Astrocyte of the hippocampus (primary cell): ENCODE results near the gene RIPK4.
"Not testable (repeated sequence)": the region's sequence is repeated elsewhere in the genome, so short reads cannot be mapped to it uniquely, and the experiment has no call there.

Source experiments
- DNase-seq: peaks from one replicate; pipeline ENCODE4 v3.0.0; 2011; ENCODE audit warnings: low read depth, low spot score

RIPK4 gene

GRCh38 chr21:41714299-41714865, 52.5 kb downstream of the RIPK4 start:
- DNase-seq = not testable (repeated sequence)

DNA sequence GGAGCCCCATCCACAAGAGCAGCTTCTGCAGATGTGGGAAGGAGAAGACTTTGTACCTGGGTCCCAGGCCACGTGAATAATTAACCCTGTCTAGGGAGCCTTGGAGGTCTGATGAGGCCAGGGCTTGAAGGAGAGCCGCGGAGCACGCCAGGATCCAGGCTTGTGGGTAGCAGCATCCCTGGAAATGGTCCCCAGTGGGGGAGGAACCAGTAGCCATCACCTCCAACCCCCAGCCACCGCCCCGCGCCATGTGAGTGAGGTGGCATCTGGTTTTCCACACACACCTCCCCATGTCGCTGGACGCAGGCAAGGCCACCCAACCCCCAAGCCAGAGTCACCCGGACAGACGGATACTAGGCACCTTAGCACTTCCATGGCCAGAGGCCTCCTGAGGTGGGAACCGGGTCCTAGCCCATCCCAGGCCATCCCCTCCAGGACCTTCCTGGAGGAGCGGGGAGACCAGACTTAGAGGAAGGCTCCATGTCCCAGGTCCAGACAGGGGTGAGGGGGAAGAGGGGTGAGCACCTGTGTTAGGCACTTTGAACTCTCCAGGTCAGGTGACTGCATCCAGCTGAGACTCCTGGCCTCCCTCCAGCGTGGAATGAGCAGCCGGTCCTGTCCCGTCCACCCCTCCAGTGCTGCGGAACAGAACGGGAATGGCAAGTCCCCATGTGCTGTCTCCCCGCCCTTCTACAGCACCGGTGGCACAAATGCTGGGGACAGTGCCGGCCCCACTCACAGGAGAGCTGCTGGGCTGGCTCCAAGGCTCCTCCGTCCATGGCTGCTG, 53.2 kb downstream of the RIPK4 start:
- no peak for DNase-seq

GRCh38 chr21:41712730-41713129, 54.1 kb downstream of the RIPK4 start:
- no peak for DNase-seq

DNA sequence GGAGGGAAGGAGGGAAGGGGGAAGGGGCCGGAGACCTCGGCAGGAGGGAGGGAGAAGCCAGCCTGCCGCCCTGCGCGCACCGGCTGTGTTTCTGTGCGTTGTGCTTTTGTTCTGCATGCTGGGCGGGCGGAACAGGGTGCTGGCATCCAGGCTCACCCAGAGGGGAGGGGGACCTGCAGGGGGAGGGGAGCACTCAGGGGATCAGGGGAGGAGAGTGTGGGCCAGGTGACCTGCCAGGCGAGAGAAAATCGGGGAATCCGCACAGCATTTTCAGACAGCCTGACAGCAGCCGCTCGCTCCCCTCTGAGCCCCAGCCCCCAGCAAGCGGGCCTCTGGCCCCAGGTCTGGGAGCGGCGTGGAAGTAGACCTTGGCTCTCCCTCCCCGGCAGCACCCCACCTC, 54.7 kb downstream of the RIPK4 start:
- peak; percentile 24 for DNase-seq

DNA sequence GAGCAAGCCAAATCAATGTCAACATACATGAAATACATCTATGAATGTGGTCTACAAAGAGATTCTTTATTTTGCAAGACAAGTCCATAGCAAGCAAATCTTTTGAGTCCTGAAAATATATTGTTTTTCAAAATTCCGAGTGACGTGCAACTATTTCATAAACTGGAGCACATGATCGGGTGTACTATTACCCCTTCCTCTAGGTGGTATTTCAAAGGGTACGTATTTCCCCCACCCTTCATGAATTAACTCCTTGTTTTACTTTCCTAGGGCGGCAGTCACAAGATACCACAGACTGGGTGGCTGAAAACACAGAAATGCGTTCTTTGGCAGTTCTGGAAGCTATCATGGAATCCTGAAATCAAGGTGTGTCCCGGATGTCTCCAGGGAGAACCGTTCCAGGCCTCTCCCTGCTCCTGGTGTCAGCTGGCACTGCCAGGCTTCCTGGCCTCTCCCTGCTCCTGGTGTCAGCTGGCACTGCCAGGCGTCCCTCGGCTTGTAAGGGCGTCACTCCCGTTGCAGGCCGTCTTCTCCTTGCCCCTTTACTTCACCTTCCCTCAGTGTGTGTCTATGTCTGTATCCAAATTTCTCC, 55.3 kb downstream of the RIPK4 start:
- DNase-seq = no peak

GRCh38 chr21:41710823-41711160, 56.1 kb downstream of the RIPK4 start:
- no peak for DNase-seq

GRCh38 chr21:41709965-41710822, 56.7 kb downstream of the RIPK4 start:
- no peak for DNase-seq

DNA sequence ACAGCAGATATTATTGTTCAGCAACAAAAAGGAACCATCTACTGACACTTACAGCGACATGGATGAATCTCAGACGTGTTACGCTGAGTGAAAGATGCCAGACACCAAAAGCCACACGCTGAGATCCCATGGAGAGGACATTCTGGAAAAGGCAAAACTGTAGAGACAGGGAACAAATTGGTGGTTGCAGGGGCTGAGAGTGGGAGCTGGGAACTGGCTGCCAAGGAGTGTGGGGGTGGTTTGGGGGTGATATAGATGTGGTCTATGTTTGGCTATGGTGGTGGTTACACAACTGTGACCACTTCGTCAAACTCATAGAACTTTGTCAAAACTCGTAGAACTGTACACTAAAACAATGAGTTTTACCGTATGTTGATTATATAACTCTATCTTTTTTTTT, 57.7 kb downstream of the RIPK4 start:
- DNase-seq = no peak

GRCh38 chr21:41707960-41708330, 58.9 kb downstream of the RIPK4 start:
- DNase-seq = no peak

- DNase-seq = no peak
Measured at GRCh38 chr21:41707231-41707959, 59.5 kb downstream of the RIPK4 start.

GRCh38 chr21:41706678-41707077, 60.2 kb downstream of the RIPK4 start:
- no peak for DNase-seq

GRCh38 chr21:41706263-41706639, 60.6 kb downstream of the RIPK4 start:
- DNase-seq = no peak

DNA sequence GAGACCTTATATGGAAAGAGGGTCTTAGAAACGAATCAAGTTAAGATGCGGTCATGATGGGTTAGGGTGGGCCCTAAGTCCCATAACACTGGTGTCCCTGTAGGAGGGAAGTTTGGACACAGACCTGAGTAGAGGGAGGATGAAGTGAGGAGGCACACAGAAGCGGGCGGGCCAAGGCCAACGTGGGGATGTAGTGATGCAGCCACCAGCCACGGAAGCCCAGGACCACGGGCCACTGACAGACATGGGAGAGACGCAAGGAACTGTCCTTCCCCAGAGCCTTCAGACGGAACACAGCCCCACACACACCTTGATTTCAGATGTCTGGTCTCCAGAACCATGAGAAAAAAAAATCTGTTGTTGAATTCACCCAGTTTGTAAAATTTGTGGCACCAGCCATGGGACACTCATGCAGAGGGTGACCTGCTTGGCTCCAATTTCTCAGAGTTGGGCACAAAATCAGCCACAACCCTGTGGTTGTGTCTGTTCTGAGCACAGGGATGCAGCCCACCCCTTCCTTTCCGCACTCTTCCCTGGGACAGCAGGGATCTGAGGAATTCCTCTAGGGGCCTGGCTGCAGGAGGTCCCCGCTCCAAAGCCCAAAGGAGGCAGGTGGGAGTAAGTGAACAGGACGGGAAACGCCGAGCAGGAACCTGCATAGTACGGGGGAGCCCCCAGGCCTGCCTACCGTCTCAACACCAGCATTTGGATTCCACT, 61.1 kb downstream of the RIPK4 start:
- DNase-seq = no peak

DNA sequence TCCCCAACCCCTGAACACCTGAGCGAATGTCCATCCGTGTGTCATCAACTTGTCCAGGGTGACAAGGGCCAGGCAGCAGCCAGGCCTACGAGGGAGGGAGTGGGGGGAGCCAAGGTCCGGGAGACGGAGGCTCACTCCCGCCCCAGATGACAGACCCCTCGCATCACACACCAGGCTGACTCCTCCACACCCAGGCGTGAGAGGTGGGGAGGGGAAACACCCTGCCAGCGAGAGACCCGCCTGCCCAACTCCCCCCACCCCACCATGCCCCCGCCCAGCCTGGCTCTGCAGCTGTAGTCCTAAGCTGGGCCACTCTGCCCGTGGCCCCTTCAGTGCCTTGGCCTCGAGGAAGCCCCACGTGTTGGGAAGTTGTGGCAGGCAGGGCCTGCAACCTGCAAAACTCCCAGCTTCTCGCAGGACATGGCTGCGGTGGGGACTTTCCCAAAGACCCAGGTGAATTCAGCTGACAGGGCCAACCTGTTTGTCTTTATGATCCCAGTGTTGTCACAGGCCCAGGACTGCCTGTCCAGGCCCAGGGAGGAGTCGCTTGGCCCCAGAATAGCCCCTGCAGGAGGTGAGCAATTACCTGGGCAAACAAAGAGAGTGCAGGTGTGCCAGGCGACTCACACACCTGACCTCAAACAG, 62.9 kb downstream of the RIPK4 start:
- no peak for DNase-seq

GRCh38 chr21:41701749-41702148, 65.1 kb downstream of the RIPK4 start:
- no peak for DNase-seq

DNA sequence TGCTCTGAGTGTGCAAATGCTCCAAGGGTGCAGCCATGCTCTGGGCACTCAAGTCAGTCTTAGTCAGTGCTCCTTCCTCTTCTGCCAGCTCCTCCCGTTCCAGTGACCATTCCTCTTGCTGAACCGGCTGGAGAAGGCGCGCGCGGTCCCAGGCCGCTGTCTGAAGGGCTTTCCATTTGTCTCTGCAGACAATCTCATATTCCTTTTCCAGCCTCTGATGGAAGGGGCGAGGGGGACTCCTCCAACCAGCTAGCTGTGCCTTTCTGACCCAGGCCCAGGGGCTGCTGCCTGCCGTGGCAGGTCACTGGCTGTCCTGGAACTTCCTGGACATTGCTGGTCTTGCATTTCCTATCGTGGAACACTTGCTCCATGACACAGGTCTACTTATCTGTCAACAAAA, 67.5 kb downstream of the RIPK4 start:
- no peak for DNase-seq

GRCh38 chr21:41698071-41698470, 68.8 kb downstream of the RIPK4 start:
- no peak for DNase-seq

GRCh38 chr21:41695513-41695912, 71.3 kb downstream of the RIPK4 start:
- DNase-seq = no peak

DNA sequence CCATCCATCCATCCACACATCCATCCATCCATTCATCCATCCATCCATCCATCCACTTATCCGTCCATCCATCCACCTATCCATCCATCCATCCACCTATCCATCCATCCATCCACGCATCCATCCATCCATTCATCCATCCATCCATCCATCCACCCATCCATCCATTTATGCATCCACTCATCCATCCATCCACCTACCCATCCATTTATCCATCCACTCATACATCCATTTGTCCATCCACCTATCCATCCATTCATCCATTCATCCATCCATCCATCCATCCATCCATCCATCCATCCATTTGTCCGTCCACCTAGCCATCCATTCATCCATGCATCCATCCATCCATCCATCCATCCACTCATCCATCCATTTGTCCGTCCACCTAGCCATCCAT, 72.8 kb downstream of the RIPK4 start:
- not testable (repeated sequence) for DNase-seq

- DNase-seq = no peak
Measured at GRCh38 chr21:41692185-41692565, 74.7 kb downstream of the RIPK4 start.
